HG03196 (cell line): ENCODE results near the gene TNRC6B.
A peak's percentile ranks its signal among the peaks of the same experiment; 100 is the strongest.
"Not testable (repeated sequence)": the region's sequence is repeated elsewhere in the genome, so short reads cannot be mapped to it uniquely, and the experiment has no call there.

Experiments
- ATAC-seq: cut with Tn5 transposase; IDR thresholded peaks from one replicate; pipeline ENCODE4 v1.9.1; 2021; ENCODE audit not compliant: unreplicated experiment

TNRC6B gene

DNA sequence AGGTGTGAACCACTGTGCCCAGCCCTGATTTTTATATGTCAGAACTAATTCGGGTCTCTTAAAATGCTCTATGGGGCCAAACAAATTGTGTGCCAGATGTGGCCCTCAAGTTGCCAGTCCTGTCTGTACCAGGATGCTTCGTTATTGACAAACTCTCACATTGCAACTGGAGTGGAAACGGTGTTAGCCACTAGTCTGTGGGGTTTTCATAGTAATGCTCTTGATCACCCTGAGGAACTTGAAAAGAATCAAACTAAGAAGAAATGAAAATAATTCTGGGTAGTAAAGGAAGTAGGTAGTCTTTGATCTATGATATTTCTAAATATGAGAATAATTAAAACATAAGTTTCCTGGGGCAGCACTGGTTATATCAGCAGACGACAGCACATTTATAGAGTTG, 101.3 kb downstream of the TNRC6B start:
- ATAC-seq, result no peak

- ATAC-seq, result no peak
Observed at GRCh38 chr22:40281717-40282116, 104.0 kb downstream of the TNRC6B start.

DNA sequence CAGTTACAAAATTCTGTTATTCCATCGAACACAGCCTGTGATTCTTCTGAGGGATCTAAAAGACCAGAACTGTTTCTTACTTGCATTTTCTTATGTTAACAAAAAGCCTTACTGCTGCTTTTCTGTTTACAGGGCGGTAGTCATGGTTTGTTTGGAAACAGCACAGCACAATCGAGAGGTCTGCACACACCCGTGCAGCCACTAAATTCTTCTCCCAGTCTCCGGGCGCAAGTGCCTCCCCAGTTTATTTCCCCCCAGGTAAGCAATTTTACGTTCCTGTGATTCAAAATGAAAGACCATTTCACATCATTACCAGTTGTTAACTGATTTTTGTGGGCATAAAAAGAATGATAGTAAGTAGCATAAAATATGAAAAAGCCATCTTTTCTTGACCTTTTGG, 107.8 kb downstream of the TNRC6B start:
- no peak for ATAC-seq

GRCh38 chr22:40289991-40290459, 112.3 kb downstream of the TNRC6B start:
- peak; percentile 59 for ATAC-seq

DNA sequence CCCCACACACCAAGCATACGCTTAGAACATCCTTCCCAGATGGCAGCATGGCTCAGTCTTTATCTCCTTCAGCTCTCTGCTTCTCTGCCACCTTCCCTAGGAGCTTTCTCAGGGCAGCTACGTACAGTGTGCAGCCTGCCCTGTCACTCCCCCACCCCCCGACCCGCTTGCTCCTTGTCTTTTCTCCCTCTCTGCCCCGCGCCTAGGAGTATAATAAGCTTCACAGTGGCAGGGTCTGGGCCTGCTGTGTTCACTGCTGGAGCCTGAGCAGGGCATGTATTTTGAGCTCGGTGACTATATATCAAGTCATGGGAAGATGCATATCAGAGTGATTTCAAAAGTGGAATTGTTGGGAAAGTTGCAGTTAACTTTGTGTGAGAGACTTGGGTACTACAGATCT, 112.8 kb downstream of the TNRC6B start:
- no peak for ATAC-seq

DNA sequence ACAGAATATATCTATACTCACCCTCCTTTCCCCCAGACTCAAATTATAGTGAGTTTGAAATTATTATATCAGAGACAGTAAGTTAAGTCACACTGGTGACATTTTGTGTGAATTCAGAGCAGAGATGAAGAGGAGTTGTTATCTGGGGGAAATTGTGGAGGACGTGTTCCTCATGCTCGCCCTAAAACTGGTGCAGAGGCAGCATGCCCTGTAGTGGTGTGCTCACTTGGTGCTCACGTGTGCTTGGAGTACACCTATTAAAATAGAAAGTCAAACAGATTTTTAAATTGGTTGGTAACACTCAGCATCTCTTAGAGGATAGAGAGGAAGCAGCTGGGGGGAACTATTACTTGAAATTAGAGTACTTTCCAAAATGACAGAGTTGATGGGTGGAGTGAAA, 117.0 kb downstream of the TNRC6B start:
- no peak for ATAC-seq

- ATAC-seq, result no peak
Observed at GRCh38 chr22:40300316-40300715, 122.6 kb downstream of the TNRC6B start.

- no peak for ATAC-seq
Observed at GRCh38 chr22:40300884-40301672, 123.4 kb downstream of the TNRC6B start.

- ATAC-seq, result no peak
Observed at GRCh38 chr22:40302149-40302548, 124.4 kb downstream of the TNRC6B start.

DNA sequence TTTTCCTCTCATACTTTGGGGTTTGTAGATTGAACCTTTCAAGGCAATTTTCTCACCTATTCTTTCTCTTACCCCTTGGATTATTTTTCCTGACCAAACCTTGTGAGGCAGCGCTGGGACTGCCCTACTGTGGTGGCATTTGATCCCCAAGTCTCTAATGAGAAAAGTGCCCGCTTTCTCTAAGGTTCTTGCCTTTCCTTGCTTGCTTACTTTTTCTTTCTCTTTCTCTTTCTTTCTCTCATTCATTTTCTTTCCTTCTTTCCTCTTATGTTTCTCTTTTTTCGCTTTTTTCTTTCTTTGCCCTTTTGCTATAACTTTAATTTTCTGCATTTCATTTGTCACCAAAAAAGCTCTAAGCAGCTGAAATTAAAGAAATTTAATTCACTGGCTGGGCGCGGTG, 127.9 kb downstream of the TNRC6B start:
- ATAC-seq, result no peak

GRCh38 chr22:40308999-40309573, 131.4 kb downstream of the TNRC6B start:
- ATAC-seq, result no peak

- ATAC-seq, result no peak
Observed at GRCh38 chr22:40309631-40310030, 131.9 kb downstream of the TNRC6B start.

DNA sequence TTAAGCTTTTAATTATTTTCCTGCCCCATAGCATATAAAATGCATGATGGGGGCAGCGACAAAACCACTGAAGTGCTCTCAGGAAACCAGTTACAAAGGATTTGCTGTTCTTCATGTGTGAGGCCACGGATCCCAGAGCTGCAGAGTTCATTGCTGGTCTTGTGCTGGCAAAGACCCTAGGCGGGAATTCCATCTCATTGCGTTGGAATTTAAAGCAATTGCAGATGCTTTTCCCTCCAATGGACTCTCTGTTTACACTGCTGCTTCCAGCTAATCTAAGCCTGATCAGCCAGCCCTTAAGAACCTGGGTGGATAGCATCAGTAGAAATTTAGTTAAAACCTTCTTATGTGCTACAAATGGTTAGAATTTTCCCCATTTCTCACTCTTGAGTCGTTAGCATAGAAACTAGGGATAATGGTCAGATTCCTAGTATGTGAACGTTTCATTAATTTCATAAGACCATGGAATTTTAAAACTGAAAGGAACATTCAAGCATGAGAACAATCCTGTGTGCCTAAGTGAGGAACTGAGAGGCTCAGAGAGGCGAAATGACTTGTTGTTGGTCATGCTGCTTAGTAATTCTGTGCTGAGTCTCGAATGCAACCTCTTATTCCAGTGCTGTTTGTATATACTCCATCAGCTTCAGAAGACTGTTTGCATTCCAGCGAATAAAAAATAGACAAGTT, 132.5 kb downstream of the TNRC6B start:
- no peak for ATAC-seq

DNA sequence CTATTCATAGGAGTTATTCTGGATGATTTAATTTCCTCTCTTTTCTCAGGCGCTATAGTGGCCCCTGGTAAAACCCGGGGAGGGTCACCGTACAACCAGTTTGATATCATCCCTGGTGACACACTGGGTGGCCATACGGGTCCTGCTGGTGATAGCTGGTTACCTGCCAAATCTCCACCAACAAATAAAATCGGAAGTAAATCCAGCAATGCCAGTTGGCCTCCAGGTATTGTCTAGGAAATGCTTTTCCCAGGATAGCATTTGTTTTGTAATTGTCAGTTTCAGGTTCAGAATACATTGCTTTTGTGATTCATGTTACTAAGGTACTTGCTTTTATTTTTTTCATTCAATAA, 133.0 kb downstream of the TNRC6B start:
- ATAC-seq, result no peak

- not testable (repeated sequence) for ATAC-seq
Observed at GRCh38 chr22:40311646-40312045, 133.9 kb downstream of the TNRC6B start.

DNA sequence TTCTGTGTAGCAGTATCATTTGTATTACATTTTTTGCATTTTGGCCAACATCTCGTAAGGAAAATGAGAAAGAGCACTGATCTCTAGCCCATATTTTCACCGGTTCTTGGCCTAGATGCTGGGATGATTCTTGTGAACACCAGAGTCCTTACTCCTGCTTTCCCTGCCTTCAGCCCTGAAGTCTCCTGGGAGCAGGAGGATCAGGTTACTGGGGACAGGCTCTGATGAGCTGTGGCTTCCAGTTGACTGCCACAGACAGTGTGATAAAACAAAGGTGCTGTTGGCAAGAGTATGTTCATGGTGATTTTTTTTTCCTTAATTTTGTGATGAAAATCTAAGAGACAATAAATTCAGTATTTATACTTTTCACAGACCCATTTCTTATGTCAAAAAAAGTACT, 134.3 kb downstream of the TNRC6B start:
- ATAC-seq, result no peak

DNA sequence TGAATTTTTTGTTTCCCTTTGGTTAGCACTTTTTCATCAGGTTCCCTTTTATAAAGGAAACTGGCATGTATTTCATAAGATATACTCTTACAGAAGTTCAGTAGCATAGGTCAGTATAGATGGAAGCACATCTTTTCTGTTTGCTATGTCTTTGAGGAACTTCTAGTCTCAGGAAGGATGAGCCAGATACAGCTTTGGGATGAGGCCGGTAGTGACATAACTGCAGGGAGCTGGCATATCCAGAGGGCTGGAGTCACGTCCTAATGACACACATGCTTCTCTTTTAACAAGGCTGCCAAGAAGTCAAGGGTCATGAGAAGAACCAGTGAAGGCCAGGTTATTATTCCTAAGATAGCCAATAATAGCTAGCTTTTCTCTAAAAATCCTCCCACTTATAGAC, 135.3 kb downstream of the TNRC6B start:
- no peak for ATAC-seq

DNA sequence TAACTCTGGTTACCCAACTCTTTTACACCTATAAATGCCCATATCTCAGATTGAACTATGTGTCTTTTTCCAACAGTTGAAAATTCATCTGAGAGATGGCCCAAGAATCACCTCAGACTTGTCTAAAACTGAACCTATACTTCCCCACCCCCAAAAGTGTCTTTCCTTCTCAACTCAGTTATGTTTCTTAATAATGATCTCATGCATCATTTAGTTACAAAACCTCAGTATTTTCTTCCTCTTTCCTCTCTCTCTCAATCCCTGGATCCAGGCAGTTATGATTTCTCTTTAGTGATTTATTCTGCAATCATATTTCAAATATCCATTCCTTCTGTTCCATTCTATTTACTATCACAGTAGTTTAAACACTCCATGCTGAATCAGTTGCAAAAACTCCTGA, 136.3 kb downstream of the TNRC6B start:
- ATAC-seq, result no peak

DNA sequence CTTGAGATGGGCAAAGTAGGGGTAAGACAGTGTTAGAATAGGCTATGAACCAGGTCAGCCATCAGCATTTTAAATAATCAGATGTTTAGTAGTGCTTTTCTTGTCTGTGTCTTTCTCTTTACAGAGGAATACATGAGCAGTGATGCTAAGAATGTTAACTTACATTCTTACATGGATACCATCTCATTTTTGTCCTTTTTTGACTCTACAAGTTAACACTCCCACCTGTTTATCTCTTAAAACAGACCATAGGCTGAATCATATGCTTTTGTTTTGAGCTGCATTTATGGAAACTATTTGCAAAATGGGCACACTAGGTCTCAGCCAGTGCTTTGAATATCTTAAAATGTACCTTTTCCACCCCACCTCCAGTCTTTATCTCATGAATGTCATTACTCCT, 143.0 kb downstream of the TNRC6B start:
- ATAC-seq, result no peak

DNA sequence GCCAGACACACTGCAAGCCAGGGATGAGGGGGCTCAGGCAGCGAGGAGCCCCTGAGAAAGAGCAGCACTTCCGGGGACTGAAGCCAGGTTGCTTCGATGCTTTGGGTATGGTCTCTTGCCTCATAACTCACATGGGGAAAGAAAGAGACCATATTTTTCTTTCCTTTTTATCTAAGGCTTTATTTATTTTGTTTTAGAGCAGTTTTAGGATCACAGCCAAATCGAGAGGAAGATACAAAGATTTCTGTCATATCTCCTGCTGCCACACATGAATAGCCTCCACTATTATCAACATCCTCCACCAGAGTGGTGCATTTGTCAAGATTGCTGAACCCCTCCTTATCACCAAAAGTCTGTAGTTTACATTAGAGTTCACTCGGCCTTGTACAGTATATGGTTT, 144.3 kb downstream of the TNRC6B start:
- no peak for ATAC-seq

GRCh38 chr22:40322818-40323447, 145.2 kb downstream of the TNRC6B start:
- ATAC-seq, result no peak

GRCh38 chr22:40323681-40324171, 146.0 kb downstream of the TNRC6B start:
- no peak for ATAC-seq
